HG02840 (cell line): Measurements from ENCODE around the gene TMSB15A.
"Not testable (repeated sequence)": the region's sequence is repeated elsewhere in the genome, so short reads cannot be mapped to it uniquely, and the experiment has no call there.

Source experiments
- ATAC-seq: cut with Tn5 transposase; IDR thresholded peaks from one replicate; pipeline ENCODE4 v1.9.1; 2021; ENCODE audit warnings: mild to moderate bottlenecking, moderate library complexity, moderate number of reproducible peaks; ENCODE audit not compliant: unreplicated experiment, low FRiP score

TMSB15A gene

DNA sequence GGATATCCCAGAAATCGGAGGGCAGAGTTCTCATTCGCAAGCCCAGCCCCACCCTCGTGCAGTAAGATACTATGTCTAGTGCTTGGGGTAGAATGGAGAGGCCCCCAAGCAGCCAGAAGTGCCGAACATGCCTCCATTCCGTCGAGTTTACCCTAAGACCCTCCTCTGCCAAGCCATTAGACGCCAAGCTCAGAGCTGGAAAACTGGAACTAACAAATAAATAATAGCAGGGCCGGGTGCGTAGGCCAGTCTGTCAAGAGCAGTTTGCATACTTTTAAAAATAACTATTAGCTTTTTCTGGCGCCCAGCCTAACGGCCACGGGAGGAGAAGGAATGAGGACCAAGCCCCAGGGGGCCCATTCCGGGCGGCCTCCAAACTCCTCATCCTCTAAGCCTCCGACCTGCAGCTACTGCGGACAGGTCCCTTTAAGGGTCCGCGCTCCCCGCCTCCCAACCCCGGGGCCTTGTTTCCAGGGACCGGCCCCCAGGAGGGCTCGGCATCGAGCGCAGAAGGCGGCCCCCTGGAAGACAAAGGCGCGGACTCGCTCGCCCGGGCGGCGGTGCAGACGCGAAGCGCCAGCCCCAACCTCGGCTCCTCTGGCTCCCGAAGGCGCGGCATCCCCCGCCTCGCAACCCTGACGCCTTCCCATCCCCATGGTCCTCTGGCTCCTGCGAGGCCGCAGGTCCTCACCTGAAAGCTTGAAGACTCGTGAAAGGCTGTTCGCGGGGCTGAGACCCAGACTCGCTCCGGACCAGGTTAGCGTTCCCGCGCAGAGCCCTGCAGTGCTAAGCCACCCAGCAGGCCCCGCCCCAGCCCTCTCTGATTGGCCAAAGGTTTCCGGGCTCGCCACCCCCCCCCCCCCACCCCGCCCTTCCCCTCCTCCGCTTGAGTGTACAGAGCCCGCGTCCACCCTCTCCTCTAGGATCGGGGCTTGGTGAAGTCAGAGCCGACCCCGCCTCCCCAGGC, at the start of gene TMSB15A:
TMSB15A (minus strand) TSS at position 765 of the 967 bp plus-strand sequence.
- ATAC-seq = peak; percentile 64

GRCh38 chrX:102560423-102561068, 44.0 kb upstream of the TMSB15A start:
- no peak for ATAC-seq

DNA sequence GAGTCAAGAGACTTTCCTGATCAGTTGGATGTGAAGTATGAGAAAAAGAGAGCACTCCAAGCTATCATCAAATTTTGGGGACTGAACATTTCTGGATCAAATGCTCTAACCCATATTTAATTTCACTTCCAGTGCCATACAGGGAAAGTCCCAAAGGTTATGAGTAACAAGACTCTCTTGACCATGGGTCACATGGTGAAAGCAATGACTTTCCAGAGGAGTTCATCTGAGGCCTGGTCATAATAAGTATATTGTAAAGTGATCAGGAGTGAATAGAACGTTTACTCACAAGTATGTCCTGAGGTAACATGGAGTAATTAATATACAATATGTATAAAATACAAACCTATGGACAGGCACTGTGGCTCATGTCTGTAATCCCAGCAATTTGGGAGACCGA, 42.1 kb upstream of the TMSB15A start:
- no peak for ATAC-seq

GRCh38 chrX:102548231-102548630, 31.7 kb upstream of the TMSB15A start:
- no peak for ATAC-seq

- no peak for ATAC-seq
Measured at GRCh38 chrX:102546828-102547493, 30.4 kb upstream of the TMSB15A start.

- not testable (repeated sequence) for ATAC-seq
Measured at GRCh38 chrX:102546175-102546574, 29.6 kb upstream of the TMSB15A start.

DNA sequence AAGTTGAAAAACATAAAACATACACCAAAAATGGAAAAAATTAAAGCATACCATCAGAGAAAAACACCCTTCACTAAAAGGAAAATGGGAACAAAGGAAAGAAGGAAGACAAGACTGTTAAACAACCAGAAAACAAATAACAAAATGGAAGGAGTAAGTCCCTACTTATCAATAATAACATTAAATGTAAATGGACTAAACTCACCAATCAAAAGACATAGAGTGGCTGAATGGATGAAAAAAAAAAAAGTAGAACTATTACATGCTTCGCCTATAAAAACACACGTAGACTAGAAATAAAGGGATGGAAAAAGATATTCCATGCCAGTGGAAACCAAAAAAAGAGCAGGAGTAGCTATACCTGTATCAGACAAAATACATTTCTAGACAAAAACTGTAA, 19.4 kb upstream of the TMSB15A start:
- ATAC-seq = no peak

DNA sequence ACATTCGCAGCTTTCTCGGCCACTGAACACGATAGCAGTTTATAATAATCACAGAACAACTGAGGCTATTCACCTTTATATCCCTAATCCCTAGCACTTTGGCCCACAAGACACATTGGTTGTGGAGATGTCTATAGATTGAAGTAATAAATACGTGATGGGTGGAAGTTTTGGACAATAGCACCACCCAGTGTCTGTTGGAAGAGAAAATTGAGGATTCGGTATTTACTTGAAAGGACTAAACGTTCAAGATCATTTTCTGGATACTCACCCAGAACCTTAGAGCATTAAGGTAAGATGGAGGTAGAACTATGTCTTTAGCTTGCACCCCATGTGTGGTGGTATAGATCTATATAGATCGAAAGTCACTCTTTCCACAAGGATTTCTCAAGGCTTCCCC, 787 bp upstream of the TMSB15A start:
- ATAC-seq = no peak

- ATAC-seq = no peak
Measured at GRCh38 chrX:102514536-102514935, 2.0 kb downstream of the TMSB15A start.

GRCh38 chrX:102498732-102499131, 17.8 kb downstream of the TMSB15A start:
- ATAC-seq = no peak

DNA sequence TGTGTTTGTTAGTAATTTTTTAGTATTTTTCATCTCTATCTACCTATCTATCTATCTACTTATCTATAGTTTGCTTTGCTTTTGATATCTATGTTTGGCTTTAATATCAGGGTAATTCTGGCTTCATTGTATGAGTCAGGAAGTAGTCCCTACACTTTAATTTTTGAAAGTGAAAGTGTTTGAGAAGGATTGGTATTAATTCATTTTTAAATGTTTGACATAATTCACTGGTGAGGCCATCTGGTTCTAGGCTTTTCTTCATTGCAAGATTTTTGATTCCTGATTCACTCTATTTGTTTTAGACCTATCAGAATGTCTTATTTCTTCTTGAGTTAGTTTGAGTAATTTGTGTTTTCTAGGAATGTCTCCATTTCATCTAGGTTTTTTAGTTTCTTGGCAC, 24.8 kb downstream of the TMSB15A start:
- ATAC-seq = no peak

- not testable (repeated sequence) for ATAC-seq
Measured at GRCh38 chrX:102478765-102479164, 37.8 kb downstream of the TMSB15A start.

GRCh38 chrX:102471762-102472220, 44.7 kb downstream of the TMSB15A start, which contains the start of gene TCP11X2:
TCP11X2 (minus strand) TSS chrX:102471812.
- ATAC-seq = not testable (repeated sequence)

GRCh38 chrX:102470215-102470614, 46.3 kb downstream of the TMSB15A start:
- ATAC-seq = not testable (repeated sequence)
